H9 (cell line): ENCODE measurements around the gene SYNE2. TPM values are rescaled to one million over a fixed set of nuclear protein-coding genes. Genes with fewer than 3 reads are reported as not detected.

Experiments used
- DNase-seq: peaks from one replicate; pipeline ENCODE4 v3.0.0-alpha.2; 2017
- H2AFZ ChIP-seq: one replicate; pipeline ENCODE4 v1.6.1; 2013; ENCODE audit warnings: mild to moderate bottlenecking, low read length, control low read depth, moderate library complexity
- H2AK5ac ChIP-seq: 2 replicates; pipeline ENCODE4 v1.6.1; 2013; ENCODE audit warnings: low read length, control low read depth, mixed read lengths; ENCODE audit not compliant: insufficient read length
- H2BK120ac ChIP-seq: one replicate; pipeline ENCODE4 v1.6.1; 2013; ENCODE audit warnings: low read depth, mild to moderate bottlenecking, low read length, control low read depth, inconsistent platforms; ENCODE audit not compliant: poor library complexity, severe bottlenecking
- H2BK12ac ChIP-seq: 2 replicates; pipeline ENCODE4 v1.6.1; 2013; ENCODE audit warnings: low read length, control low read depth, mixed read lengths, low read depth; ENCODE audit not compliant: insufficient read length
- H2BK15ac ChIP-seq: 2 replicates; pipeline ENCODE4 v1.6.1; 2013; ENCODE audit warnings: low read depth, low read length, control low read depth
- H2BK20ac ChIP-seq: one replicate; pipeline ENCODE4 v1.6.1; 2013; ENCODE audit warnings: low read depth, mild to moderate bottlenecking, low read length, control low read depth, inconsistent platforms; ENCODE audit not compliant: poor library complexity, severe bottlenecking
- H2BK5ac ChIP-seq: 2 replicates; pipeline ENCODE4 v1.6.1; 2013; ENCODE audit warnings: low read length, control low read depth, mixed read lengths; ENCODE audit not compliant: insufficient read length
- H3K14ac ChIP-seq: 2 replicates; pipeline ENCODE4 v1.6.1; 2013; ENCODE audit warnings: low read length, control low read depth; ENCODE audit not compliant: insufficient read depth
- H3K18ac ChIP-seq: 2 replicates; pipeline ENCODE4 v1.6.1; 2013; ENCODE audit warnings: low read depth, mild to moderate bottlenecking, mixed read lengths, low read length, control low read depth; ENCODE audit not compliant: insufficient read length
- H3K23ac ChIP-seq: 2 replicates; pipeline ENCODE4 v1.6.1; 2013; ENCODE audit warnings: low read length, control low read depth, mixed read lengths, low read depth; ENCODE audit not compliant: insufficient read length
- H3K23me2 ChIP-seq: 2 replicates; pipeline ENCODE4 v1.6.1; 2013; ENCODE audit warnings: low read depth, mild to moderate bottlenecking, mixed read lengths, low read length, control low read depth; ENCODE audit not compliant: insufficient read length, poor library complexity, severe bottlenecking
- H3K27ac ChIP-seq: 2 replicates; pipeline ENCODE4 v1.5.1; 2013; ENCODE audit warnings: low read length, control low read depth, mixed read lengths, low read depth; ENCODE audit not compliant: insufficient read length
- H3K27me3 ChIP-seq: 2 replicates; pipeline ENCODE4 v1.6.1; 2013; ENCODE audit warnings: low read length, control low read depth, inconsistent platforms; ENCODE audit not compliant: insufficient read depth
- H3K4ac ChIP-seq: 2 replicates; pipeline ENCODE4 v1.6.1; 2013; ENCODE audit warnings: low read depth, mild to moderate bottlenecking, control low read depth, inconsistent platforms, low read length, moderate library complexity
- H3K4me1 ChIP-seq: 2 replicates; pipeline ENCODE4 v1.6.1; 2013; ENCODE audit warnings: low read length, control low read depth, inconsistent platforms; ENCODE audit not compliant: insufficient read depth
- H3K4me2 ChIP-seq: 2 replicates; pipeline ENCODE4 v1.6.1; 2013; ENCODE audit warnings: low read length, control low read depth, mixed read lengths; ENCODE audit not compliant: insufficient read length, insufficient read depth
- H3K56ac ChIP-seq: 2 replicates; pipeline ENCODE4 v1.6.1; 2013; ENCODE audit warnings: low read depth, mild to moderate bottlenecking, mixed read lengths, low read length, control low read depth; ENCODE audit not compliant: insufficient read length
- H3K79me1 ChIP-seq: 2 replicates; pipeline ENCODE4 v1.6.1; 2013; ENCODE audit warnings: low read depth, mild to moderate bottlenecking, moderate library complexity, low read length, control low read depth, inconsistent platforms; ENCODE audit not compliant: insufficient read depth, poor library complexity, severe bottlenecking
- H3K79me2 ChIP-seq: 2 replicates; pipeline ENCODE4 v1.6.1; 2013; ENCODE audit warnings: low read length, control low read depth, inconsistent platforms; ENCODE audit not compliant: insufficient read depth
- H3K9ac ChIP-seq: 2 replicates; pipeline ENCODE4 v1.6.1; 2013; ENCODE audit warnings: low read length, control low read depth, mixed read lengths; ENCODE audit not compliant: insufficient read length; ENCODE audit errors: extremely low read depth
- H3K9me3 ChIP-seq: one replicate; pipeline ENCODE4 v1.6.1; 2013; ENCODE audit warnings: low read depth, low read length, inconsistent platforms; ENCODE audit not compliant: control insufficient read depth
- H3T11ph ChIP-seq: one replicate; pipeline ENCODE4 v1.6.1; 2013; ENCODE audit warnings: mild to moderate bottlenecking, low read length, control low read depth, inconsistent platforms
- H4K20me1 ChIP-seq: one replicate; pipeline ENCODE4 v1.6.1; 2013; ENCODE audit not compliant: control insufficient read depth, insufficient read length, insufficient read depth
- H4K5ac ChIP-seq: 2 replicates; pipeline ENCODE4 v1.6.1; 2013; ENCODE audit warnings: low read depth, mild to moderate bottlenecking, mixed read lengths, low read length, control low read depth; ENCODE audit not compliant: insufficient read length
- H4K8ac ChIP-seq: replicated peaks from 2 replicates; pipeline ENCODE4 v1.6.1; 2013; ENCODE audit warnings: low read length, control low read depth, mixed read lengths, low read depth; ENCODE audit not compliant: insufficient read length
- H4K91ac ChIP-seq: 2 replicates; pipeline ENCODE4 v1.6.1; 2013; ENCODE audit warnings: low read depth, mild to moderate bottlenecking, moderate library complexity, mixed read lengths, low read length, control low read depth; ENCODE audit not compliant: insufficient read length
- H3K27ac Mint-ChIP-seq, 3 experiments: 2 replicates in 2 of 3; 3 replicates in 1 of 3; pipeline ENCODE4 v1.8.0; 2020 to 2021; ENCODE audit warnings: mixed read lengths in 3 of 3, mild to moderate bottlenecking in 1 of 3, moderate library complexity in 1 of 3
- H3K27me3 Mint-ChIP-seq: 2 replicates; pipeline ENCODE4 v1.8.0; 2021; ENCODE audit warnings: low read depth, mild to moderate bottlenecking, moderate library complexity, mixed read lengths
- H3K36me3 Mint-ChIP-seq, 3 experiments: 2 replicates in 2 of 3; 3 replicates in 1 of 3; pipeline ENCODE4 v1.8.0; 2020 to 2021; ENCODE audit warnings: low read depth in 3 of 3, mixed read lengths in 3 of 3; ENCODE audit not compliant: insufficient read depth in 1 of 3
- H3K4me1 Mint-ChIP-seq, 2 experiments: 2 replicates each; pipeline ENCODE4 v1.8.0; 2020; ENCODE audit warnings: mixed read lengths in 2 of 2
- H3K4me3 Mint-ChIP-seq, 2 experiments: 2 replicates in 1 of 2; 3 replicates in 1 of 2; pipeline ENCODE4 v1.8.0; 2020 to 2021; ENCODE audit warnings: mild to moderate bottlenecking in 2 of 2, mixed read lengths in 2 of 2, moderate library complexity in 1 of 2
- H3K9me3 Mint-ChIP-seq, 2 experiments: 2 replicates in 1 of 2; 3 replicates in 1 of 2; pipeline ENCODE4 v1.8.0; 2020; ENCODE audit warnings: mild to moderate bottlenecking in 2 of 2, mixed read lengths in 2 of 2, moderate library complexity in 1 of 2
- CTCF ChIP-seq: fragments of 200-600 bp; sonication (generic); conservative IDR thresholded peaks from 3 replicates; pipeline ENCODE4 v1.8.0; 2021; ENCODE audit warnings: antibody characterized with exemption, mild to moderate bottlenecking
- WGBS: extraction: QIAGEN DNeasy Blood & Tissue Kit; methylation state at CpG from one replicate; pipeline ENCODE4 v1.1.7; 2013; ENCODE audit warnings: missing lambda C conversion rate, low lambda C conversion rate, mixed read lengths; ENCODE audit not compliant: insufficient read length; ENCODE audit errors: extremely low coverage; 5-methylcytosine and 5-hydroxymethylcytosine counted together
- total RNA-seq: library from RNA; stranded (reverse); gene quantifications from 2 replicates; pipeline ENCODE4 v1.2.1, GENCODE V29; 2021

Gene SYNE2
- total RNA-seq, 1 experiment from 2014 or later, result 43.3 TPM

GRCh38 chr14:64147126-64147790 is 294.5 kb downstream of the SYNE2 start:
- no peak for DNase-seq
- no peak overlapping the region for H3K23ac ChIP-seq
- no peak overlapping the region for H3K4me2 ChIP-seq

More at GRCh38 chr14:64147126-64147790, 294.5 kb downstream of the SYNE2 start:
- Mint-ChIP-seq H3K9me3 (no peaks in the 10 kb centered on the region), H3K27ac (peak overlapping the region in 2 of 3 experiments; percentile 54 to 72; a peak in 2 of 7 replicates), H3K36me3 (peaks cover 5 to 19% (median 5%) of the 10 kb centered on the region in 3 experiments; a peak in 6 of 7 replicates), H3K4me3 (no peak overlapping the region), H3K27me3 (no peaks in the 10 kb centered on the region; the same call in 1 of the 2 replicates), H3K4me1 (no peaks in the 10 kb centered on the region)
- H2BK15ac ChIP-seq, result no peak overlapping the region
- H2AK5ac ChIP-seq, result no peak overlapping the region
- no peaks in the 10 kb centered on the region for H3K27me3 ChIP-seq
- H4K5ac ChIP-seq, result no peak overlapping the region
- no peaks in the 10 kb centered on the region; the same call in 1 of the 2 replicates for H3K4me1 ChIP-seq
- no peak overlapping the region for H3K4ac ChIP-seq
- no peak overlapping the region for H2AFZ ChIP-seq
- no peak overlapping the region for H3T11ph ChIP-seq
- no peaks in the 10 kb centered on the region for H3K79me1 ChIP-seq
- H3K18ac ChIP-seq, result no peak overlapping the region
- no peak overlapping the region for H2BK120ac ChIP-seq
- WGBS, result no CpG with 5 or more reads among the region's 7 CpGs
- H2BK12ac ChIP-seq, result no peak overlapping the region
- H3K9me3 ChIP-seq, result no peaks in the 10 kb centered on the region
- no peak overlapping the region for H3K56ac ChIP-seq
- no peak for TF ChIP-seq CTCF
- H2BK5ac ChIP-seq, result no peak overlapping the region
- no peaks in the 10 kb centered on the region for H3K79me2 ChIP-seq
- H3K14ac ChIP-seq, result no peak overlapping the region
- H3K23me2 ChIP-seq, result no peaks in the 10 kb centered on the region
- H4K8ac ChIP-seq, result no peak overlapping the region
- no peak overlapping the region for H3K27ac ChIP-seq
- no peak overlapping the region for H3K9ac ChIP-seq
- no peaks in the 10 kb centered on the region for H4K20me1 ChIP-seq
- H4K91ac ChIP-seq, result no peak overlapping the region
- no peak overlapping the region for H2BK20ac ChIP-seq
